Astrocyte (in vitro differentiated cells and primary cell): ENCODE results near the gene DNHD1. TPM values are rescaled to one million over a fixed set of nuclear protein-coding genes. Genes with fewer than 3 reads are reported as not detected.

Source experiments
- DNase-seq: peaks from one replicate; pipeline ENCODE4 v3.0.0-alpha.2; 2010; ENCODE audit warnings: low read depth
- FAIRE-seq: peaks from 2 replicates; lab custom pipeline; 2011; peaks lifted over from hg19 to GRCh38; lab: Jason Lieb, UNC
- H2AFZ ChIP-seq: 2 replicates; pipeline ENCODE4 v1.6.0; 2012; ENCODE audit warnings: low read depth, low read length, inconsistent platforms
- H3K27ac ChIP-seq: 2 replicates; pipeline ENCODE4 v1.5.1; 2011; ENCODE audit warnings: low read depth, low read length, inconsistent platforms
- H3K27me3 ChIP-seq: 2 replicates; pipeline ENCODE4 v1.6.0; 2011; ENCODE audit warnings: low read length, inconsistent platforms; ENCODE audit not compliant: insufficient read depth
- H3K36me3 ChIP-seq: 2 replicates; pipeline ENCODE4 v1.5.1; 2011; ENCODE audit warnings: low read length, inconsistent platforms; ENCODE audit not compliant: insufficient read depth
- H3K4me1 ChIP-seq: 2 replicates; pipeline ENCODE4 v1.5.1; 2011; ENCODE audit warnings: low read length, inconsistent platforms; ENCODE audit not compliant: insufficient read depth
- H3K4me2 ChIP-seq: 2 replicates; pipeline ENCODE4 v1.6.0; 2012; ENCODE audit warnings: low read length, inconsistent platforms
- H3K4me3 ChIP-seq: 2 replicates; pipeline ENCODE4 v1.5.1; 2011; ENCODE audit warnings: low read depth, mild to moderate bottlenecking, low read length, inconsistent platforms; ENCODE audit not compliant: insufficient read depth
- H3K79me2 ChIP-seq: 2 replicates; pipeline ENCODE4 v1.6.0; 2012; ENCODE audit warnings: mild to moderate bottlenecking, low read length, inconsistent platforms; ENCODE audit not compliant: insufficient read depth
- H3K9ac ChIP-seq: 2 replicates; pipeline ENCODE4 v1.6.0; 2012; ENCODE audit warnings: mild to moderate bottlenecking, low read length, inconsistent platforms
- H3K9me3 ChIP-seq: 2 replicates; pipeline ENCODE4 v1.5.1; 2012; ENCODE audit warnings: low read depth, mild to moderate bottlenecking, low read length, inconsistent platforms; ENCODE audit not compliant: insufficient read depth
- H4K20me1 ChIP-seq: 2 replicates; pipeline ENCODE4 v1.6.0; 2012; ENCODE audit warnings: low read length, inconsistent platforms; ENCODE audit not compliant: insufficient read depth
- H3K27ac Mint-ChIP-seq: one replicate; pipeline ENCODE4 v1.8.0; 2021; ENCODE audit warnings: mild to moderate bottlenecking, mixed read lengths; ENCODE audit not compliant: unreplicated experiment
- H3K27me3 Mint-ChIP-seq: one replicate; pipeline ENCODE4 v1.8.0; 2021; ENCODE audit warnings: low read depth, mixed read lengths; ENCODE audit not compliant: unreplicated experiment
- H3K36me3 Mint-ChIP-seq: one replicate; pipeline ENCODE4 v1.8.0; 2021; ENCODE audit warnings: low read depth, mixed read lengths; ENCODE audit not compliant: unreplicated experiment
- H3K4me1 Mint-ChIP-seq: one replicate; pipeline ENCODE4 v1.8.0; 2021; ENCODE audit warnings: low read depth, mixed read lengths; ENCODE audit not compliant: unreplicated experiment
- H3K4me3 Mint-ChIP-seq: one replicate; pipeline ENCODE4 v1.8.0; 2021; ENCODE audit warnings: mild to moderate bottlenecking, moderate library complexity, mixed read lengths; ENCODE audit not compliant: unreplicated experiment
- H3K9me3 Mint-ChIP-seq: one replicate; pipeline ENCODE4 v1.8.0; 2021; ENCODE audit warnings: mild to moderate bottlenecking, mixed read lengths; ENCODE audit not compliant: unreplicated experiment
- CTCF ChIP-seq: IDR thresholded peaks from 2 replicates; pipeline ENCODE4 v1.5.1; 2011; ENCODE audit warnings: low read depth, mild to moderate bottlenecking, inconsistent platforms, low read length, moderate library complexity; ENCODE audit not compliant: insufficient read depth
- EZH2 ChIP-seq: IDR thresholded peaks from 2 replicates; pipeline ENCODE4 v1.6.1; 2012; ENCODE audit warnings: mild to moderate bottlenecking, low read length, inconsistent platforms; ENCODE audit not compliant: insufficient read depth
- total RNA-seq: library from RNA; stranded (reverse); gene quantifications from 2 replicates; pipeline ENCODE4 v1.2.1, GENCODE V29; 2021

Gene DNHD1
- total RNA-seq, 1 donor from 2014 or later: 8.2 TPM

DNA sequence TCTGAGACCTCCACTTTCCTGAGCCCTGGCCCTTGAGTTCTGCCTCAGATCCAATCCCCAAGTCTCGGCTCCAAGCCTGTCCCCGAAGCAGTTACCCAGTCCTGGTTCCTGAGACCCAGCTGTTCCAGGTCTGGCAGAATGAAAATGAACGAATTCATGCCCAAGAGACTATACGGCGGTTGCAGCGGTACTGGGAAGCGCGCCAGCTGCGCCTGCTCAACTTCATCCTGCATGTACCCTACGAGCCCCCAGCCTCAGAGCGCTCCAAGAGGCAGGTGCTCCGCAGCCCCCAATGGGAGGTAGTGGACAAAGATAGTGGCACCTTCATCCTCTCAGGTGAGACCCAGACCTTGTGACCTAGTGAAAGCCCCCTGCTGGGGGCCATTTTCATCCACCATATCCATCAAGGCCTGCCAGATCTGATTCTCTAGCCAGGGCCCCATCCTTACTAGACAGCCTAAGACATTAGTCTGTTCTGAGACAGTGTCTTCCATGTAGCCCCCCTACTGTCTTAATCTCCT lies 42.7 kb downstream of the DNHD1 start:
- DNase-seq: no peak
- no peak overlapping the region for H3K27ac Mint-ChIP-seq
- no peaks in the 10 kb centered on the region for H3K4me1 Mint-ChIP-seq
- Histone ChIP-seq H3K27ac (no peak overlapping the region), H3K27me3 (no peaks in the 10 kb centered on the region), H3K79me2 (no peaks in the 10 kb centered on the region), H2AFZ (no peak overlapping the region), H3K9me3 (no peaks in the 10 kb centered on the region), H3K36me3 (peaks cover 2% of the 10 kb centered on the region), H3K4me1 (no peaks in the 10 kb centered on the region), H3K9ac (no peak overlapping the region), H4K20me1 (no peaks in the 10 kb centered on the region), H3K4me3 (no peak overlapping the region), H3K4me2 (no peak overlapping the region)
- FAIRE-seq: no peak
- H3K36me3 Mint-ChIP-seq: peaks cover 16% of the 10 kb centered on the region
- TF ChIP-seq CTCF (no peak), EZH2 (no peak)
- no peaks in the 10 kb centered on the region for H3K9me3 Mint-ChIP-seq
- H3K27me3 Mint-ChIP-seq: no peaks in the 10 kb centered on the region
- H3K4me3 Mint-ChIP-seq: no peak overlapping the region

GRCh38 chr11:6541356-6541755 lies 44.3 kb downstream of the DNHD1 start:
- Histone ChIP-seq H2AFZ (no peak overlapping the region), H3K4me1 (peaks cover 3% of the 10 kb centered on the region), H3K4me2 (no peak overlapping the region), H3K4me3 (no peak overlapping the region), H4K20me1 (no peaks in the 10 kb centered on the region), H3K27ac (no peak overlapping the region), H3K36me3 (no peaks in the 10 kb centered on the region), H3K9ac (no peak overlapping the region), H3K79me2 (no peaks in the 10 kb centered on the region), H3K27me3 (no peaks in the 10 kb centered on the region), H3K9me3 (no peaks in the 10 kb centered on the region)
- H3K9me3 Mint-ChIP-seq: no peaks in the 10 kb centered on the region
- peaks cover 26% of the 10 kb centered on the region for H3K36me3 Mint-ChIP-seq
- H3K4me3 Mint-ChIP-seq: no peak overlapping the region
- H3K27ac Mint-ChIP-seq: no peak overlapping the region
- H3K4me1 Mint-ChIP-seq: no peaks in the 10 kb centered on the region
- no peak for TF ChIP-seq EZH2
- no peak for TF ChIP-seq CTCF
- FAIRE-seq: no peak
- no peaks in the 10 kb centered on the region for H3K27me3 Mint-ChIP-seq
- no peak for DNase-seq

DNA sequence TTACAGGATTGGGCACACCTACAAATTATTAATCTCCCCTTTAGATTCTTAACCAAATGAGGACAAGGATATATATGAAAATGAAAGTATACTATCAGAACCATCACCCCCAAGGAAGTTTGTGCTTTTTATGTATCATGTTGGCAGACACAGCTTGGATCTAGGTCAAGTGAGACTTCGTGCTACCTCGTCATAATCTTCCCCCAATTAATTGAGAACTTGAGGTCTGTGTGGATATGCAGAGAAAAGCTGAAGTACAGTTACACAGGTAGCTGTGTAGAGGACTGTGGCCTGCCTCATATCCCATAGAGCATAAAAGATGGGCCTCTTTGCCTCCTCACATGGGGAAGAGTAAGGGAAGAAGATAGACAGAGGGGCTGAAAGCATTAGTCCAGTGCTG lies 45.6 kb downstream of the DNHD1 start:
- Histone ChIP-seq H3K4me3 (no peak overlapping the region), H3K27me3 (no peaks in the 10 kb centered on the region), H2AFZ (no peak overlapping the region), H3K4me2 (no peak overlapping the region), H4K20me1 (no peaks in the 10 kb centered on the region), H3K27ac (no peak overlapping the region), H3K79me2 (no peaks in the 10 kb centered on the region), H3K9me3 (no peaks in the 10 kb centered on the region), H3K4me1 (peaks cover 3% of the 10 kb centered on the region), H3K9ac (no peak overlapping the region), H3K36me3 (no peaks in the 10 kb centered on the region)
- Mint-ChIP-seq H3K36me3 (peaks cover 32% of the 10 kb centered on the region), H3K27me3 (no peaks in the 10 kb centered on the region), H3K4me3 (no peak overlapping the region), H3K9me3 (no peaks in the 10 kb centered on the region), H3K4me1 (no peaks in the 10 kb centered on the region), H3K27ac (no peak overlapping the region)
- TF ChIP-seq EZH2: no peak
- DNase-seq (no peak), FAIRE-seq (no peak)
